HG02678 (cell line): Measurements from ENCODE around the gene CAPS.

Experiments
- ATAC-seq: cut with Tn5 transposase; IDR thresholded peaks from one replicate; pipeline ENCODE4 v1.9.1; 2021; ENCODE audit warnings: mild to moderate bottlenecking, moderate library complexity; ENCODE audit not compliant: unreplicated experiment

Gene CAPS

GRCh38 chr19:5891938-5892771 lies 21.9 kb upstream of the CAPS start:
- no peak for ATAC-seq

DNA sequence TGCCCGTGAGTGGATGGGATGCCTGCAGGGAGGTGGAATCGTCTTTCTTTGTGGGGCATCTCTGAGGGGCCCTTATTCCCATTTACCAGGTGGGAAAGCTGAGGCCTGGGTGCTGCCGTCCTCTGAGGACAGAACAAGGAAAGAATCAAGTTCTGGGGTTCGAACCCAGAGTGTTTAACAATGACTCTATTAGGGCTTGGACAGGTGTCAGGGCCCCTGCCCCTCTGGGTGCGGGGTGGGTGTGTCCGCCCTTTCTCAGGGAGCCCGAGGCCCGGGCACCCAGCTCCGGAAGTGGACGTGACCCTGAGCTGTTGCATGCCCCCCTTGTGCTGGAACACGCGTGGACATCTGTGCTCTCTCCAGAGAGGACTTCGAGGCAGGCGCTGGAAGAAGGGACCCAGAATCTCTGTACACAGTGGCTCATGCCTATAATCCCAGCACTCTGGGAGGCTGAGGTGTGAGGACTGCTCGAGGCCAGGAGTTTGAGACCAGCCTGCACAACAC lies 21.2 kb upstream of the CAPS start:
- ATAC-seq, result no peak

DNA sequence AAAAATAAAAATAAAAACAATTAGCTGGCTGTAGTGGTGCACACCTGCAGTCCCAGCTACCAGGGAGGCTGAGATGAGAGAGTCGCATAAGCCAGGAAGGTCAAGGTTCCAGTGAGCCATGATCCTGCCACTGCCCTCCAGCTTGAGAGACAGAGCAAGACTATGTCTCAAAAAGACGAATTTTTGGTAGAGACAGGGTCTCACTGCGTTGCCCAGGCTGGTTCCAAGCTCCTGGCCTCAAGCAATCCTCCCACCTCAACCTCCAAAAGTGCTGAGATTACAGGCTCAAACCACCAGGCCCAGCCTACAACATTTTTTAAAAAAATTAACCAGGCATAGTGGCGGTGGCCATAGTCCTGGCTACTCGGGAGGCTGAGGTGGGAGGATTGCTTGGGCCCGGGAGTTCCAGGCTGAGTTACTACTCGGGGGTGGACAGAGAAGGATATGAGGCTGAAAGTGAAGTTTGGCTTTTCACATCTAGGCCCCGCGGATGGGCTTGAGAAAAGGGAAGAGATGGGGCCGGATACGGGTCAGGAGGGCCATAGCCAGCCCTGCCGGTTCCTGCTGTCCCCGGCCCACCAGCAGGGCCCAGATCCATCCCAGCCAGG lies 20.7 kb upstream of the CAPS start:
- no peak for ATAC-seq

DNA sequence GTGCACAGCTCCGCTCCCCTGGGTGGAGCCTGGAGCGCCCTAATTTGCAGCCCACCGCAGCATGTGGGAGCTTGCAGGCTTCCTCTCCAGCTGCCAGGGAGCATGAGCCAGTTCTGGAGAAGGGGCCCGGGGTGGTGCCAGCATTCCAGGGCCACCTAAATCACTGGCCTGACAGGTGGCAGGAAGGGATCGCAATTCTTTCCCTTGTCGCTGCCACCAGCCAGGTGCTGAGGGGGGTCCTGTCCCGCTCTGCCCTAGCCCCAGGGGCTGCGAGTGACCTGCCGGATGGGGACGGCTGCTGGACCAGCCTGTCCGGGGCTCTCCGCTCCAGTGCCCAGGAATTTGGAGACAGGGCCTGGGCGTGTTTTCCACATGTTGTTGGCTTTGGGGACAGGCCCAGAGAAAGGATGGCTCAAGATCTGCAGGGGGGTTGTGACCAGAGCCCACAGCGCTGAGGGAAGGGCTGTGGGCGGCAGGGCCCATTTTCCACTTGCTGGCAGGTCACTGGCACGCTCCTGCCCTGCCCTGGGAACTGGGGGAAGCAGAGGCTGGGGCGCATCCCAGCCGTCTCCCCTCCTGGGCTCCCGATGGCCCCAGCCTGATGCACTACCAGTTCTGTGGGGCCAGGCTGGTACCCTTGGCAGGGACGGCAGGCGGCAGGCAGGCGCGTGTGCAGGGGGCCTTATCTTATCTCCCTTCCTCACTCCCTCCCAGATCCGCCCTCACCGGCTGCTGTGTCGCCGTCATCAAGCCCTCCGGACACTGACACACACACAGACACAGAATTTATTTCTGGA lies 19.9 kb upstream of the CAPS start:
- no peak for ATAC-seq

DNA sequence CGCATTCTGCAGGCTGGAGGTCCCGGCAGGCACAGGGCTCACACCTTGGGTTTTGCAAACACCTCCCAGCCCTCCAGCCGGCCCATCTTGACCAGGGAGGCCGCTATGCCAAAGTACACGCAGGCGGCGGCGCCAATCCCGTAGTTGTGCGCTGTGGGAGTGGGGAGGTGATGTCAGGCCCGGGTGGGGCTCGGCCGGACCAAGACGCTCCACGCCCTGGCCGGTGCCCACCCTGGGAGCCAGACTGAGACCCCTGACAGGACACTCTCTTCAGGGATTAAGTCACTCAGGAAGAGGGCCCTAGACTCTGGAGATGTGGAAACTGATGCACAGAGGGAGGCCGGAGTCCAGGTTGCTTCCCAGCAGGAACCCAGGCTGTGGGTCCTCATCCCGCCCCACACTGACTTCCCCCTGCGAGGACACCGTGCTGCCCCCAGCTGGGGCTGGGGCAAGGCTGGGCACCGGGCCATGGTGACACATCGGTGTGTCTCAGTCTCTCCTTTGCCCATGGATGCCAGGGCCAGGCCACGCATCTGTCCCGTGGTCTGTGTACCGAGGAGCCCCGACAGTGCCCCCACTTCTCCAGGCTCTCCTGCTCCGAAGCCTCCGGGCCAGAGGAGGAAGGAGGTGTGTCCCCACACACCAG lies 19.2 kb upstream of the CAPS start:
- no peak for ATAC-seq

GRCh38 chr19:5895409-5895808 lies 18.6 kb upstream of the CAPS start:
- ATAC-seq, result no peak

GRCh38 chr19:5895890-5896289 lies 18.2 kb upstream of the CAPS start:
- ATAC-seq, result no peak

- ATAC-seq, result no peak
Measured at GRCh38 chr19:5896365-5897076, 17.5 kb upstream of the CAPS start.

- no peak for ATAC-seq
Measured at GRCh38 chr19:5897189-5897969, 16.7 kb upstream of the CAPS start.

DNA sequence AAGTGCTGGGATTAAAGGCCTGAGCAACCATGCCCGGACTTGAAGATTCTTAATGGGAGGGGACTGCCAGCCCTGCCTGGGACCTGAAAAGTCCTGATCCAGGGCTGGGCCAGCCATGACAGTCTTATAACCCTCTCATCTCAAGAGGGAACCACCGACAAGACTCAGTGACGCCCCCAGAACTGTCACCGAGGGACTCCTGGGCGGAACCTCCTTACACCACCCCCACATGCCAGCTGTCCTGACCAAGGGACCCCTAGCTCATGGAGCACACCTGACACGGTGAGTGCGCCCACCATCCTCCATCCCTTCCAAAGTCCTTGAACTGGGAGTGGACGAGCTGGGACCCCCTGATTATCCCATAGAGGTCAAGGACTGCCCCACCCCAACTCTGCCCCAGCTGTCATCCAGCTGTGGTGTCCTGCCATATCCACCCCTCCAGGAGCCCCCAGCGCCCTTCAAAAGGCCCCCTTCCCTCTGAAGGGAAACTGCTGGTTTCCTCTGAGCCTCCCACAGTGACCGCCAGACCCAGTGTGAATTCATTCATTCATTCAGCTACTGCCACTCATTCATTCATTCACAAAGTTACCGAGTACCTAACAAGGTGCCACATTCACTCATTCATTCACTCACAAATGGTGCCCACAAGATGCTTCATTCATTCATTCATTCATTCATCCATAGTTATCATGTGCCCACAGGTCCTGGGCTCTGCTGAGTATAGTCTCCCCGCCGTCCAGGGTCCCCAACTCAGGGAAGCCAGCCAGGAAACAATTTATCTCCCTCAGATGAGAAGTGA lies 14.1 kb upstream of the CAPS start:
- ATAC-seq, result no peak

DNA sequence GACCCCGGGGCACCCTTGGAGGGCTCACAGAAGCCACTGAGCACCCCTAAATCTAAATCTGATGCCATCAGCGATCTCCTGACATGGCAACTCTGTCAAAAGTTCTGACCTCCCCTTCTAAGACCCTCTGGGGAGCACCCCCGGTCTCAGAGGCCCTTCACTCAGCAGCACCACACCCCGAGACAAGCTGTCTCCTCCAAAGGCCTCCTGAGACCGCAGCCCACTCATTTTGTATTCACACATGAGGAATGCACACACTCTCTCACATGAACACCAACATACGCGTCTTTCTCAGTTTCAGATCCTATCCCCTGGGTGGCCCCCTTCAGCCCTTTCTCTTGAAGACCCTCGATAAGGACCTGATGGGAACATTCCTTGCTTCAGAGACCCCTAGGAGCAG lies 13.1 kb upstream of the CAPS start:
- ATAC-seq, result no peak

DNA sequence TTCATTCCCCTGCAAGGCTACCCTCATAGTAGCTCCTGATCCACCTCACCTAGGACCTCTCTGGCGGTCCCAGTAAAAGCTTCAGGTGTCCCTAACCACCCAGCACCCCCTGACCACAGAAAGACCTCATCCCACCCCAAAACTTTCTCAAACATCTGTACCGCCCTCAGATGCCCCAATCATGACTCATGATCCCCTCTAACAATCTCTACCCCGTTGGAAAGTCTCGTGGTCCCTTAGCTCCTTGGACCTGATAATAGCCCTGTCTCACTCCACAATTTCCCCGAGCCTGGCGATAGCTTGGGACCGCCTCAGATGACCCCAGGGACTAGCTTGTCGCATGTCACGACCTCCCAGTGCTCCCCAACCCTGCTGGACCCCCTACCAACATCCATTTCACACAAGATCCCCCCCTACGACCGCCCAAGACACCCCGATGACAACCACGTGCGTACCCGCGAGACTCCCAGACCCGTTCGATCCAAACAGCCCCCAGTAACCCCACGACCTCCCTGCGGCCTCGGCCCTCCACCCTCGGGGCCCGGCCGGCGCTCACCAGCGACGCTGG lies 10.9 kb upstream of the CAPS start:
- ATAC-seq, result no peak

GRCh38 chr19:5903624-5904351 lies 10.3 kb upstream of the CAPS start, which contains the start of gene NDUFA11:
NDUFA11 (minus strand) TSS chr19:5903790; CDS start chr19:5903708, 82 bp downstream.
- peak; percentile 33 for ATAC-seq

DNA sequence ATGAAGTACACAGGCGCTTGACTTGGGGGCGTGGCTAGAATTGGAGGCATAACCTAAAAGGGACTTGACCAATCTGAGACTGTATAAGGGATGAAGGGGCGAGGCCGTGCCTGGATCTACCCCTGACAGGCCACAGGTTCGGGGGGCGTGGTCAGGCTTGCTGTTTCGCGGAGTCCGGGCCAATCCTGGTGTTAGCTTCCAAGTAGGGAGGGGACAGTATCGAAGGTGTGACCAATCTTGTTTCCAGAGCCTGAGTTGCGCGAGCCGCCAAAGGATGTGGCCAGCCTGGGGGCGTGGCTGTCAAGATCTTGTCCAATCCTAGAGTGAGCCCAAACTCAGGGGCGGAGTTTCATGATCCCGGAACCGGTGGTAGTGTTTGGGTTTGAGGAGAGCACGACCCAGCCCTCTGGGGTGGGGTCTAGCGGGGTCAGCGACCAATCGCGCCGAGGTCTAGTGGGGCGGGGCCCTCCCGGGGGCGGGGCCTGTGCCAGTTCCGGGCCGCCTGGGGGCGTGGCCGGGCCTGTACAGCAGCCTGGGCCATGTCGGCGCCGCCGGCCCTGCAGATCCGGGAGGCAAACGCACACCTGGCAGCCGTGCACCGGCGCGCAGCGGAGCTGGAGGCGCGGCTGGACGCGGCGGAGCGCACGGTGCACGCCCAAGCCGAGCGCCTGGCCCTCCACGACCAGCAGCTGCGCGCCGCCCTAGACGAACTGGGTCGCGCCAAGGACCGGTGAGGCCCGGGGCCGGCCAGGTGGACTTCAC lies 9.5 kb upstream of the CAPS start, which contains the start of gene VMAC:
VMAC (plus strand) TSS at position 521 of the 762 bp plus-strand sequence; CDS start at position 540, 19 bp downstream.
- peak; percentile 75 for ATAC-seq

- no peak for ATAC-seq
Measured at GRCh38 chr19:5905114-5905778, 8.8 kb upstream of the CAPS start.

- no peak for ATAC-seq
Measured at GRCh38 chr19:5907241-5907640, 6.8 kb upstream of the CAPS start.
